ENCODE measurements around the gene GNG13.

DNA sequence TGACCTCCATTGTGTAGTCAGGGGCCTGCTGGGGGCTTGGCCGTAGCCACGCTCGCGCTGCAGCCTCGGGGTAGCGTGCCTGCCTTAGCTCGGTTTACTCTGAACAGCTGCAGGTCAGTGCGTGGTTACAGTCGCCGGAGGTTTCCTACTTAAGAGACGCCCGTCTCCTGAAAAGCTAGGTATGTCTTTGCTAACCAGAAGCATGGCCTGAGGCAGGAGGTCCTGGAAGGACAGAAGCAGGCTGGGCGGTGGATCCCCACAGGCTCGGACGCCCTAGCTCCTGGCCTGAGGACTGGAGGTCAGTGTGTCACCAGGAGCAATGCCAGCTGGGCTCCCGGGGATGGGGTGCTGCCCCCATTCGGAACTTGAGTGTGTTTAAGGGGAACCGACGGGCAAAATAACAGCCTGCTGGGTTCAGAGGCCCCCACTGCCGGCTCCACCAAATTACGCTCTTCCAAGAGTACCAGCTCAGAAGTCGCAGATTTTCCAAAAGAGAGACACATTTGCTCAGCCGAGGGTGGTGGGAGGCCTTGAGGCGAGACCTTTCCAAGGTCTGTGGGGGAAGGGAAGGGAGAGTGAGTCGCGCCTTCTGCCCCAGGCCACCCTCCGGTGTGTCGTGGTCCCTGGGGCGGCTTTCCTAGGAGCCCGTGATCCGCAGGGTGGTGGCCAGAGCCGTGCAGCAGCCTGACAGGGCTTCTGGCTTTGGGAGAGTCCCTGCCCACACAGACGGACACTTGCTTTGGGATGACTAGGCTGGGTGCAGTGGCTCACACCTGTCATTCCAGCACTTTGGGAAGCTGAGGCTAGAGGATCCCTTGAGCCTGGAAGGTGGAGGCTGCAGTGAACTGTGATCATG lies 3.9 kb upstream of the GNG13 start:
- TF ChIP-seq POLR2A (IDR thresholded peaks at IDR 0.05) = no peak
- TF ChIP-seq, protein P1, sequence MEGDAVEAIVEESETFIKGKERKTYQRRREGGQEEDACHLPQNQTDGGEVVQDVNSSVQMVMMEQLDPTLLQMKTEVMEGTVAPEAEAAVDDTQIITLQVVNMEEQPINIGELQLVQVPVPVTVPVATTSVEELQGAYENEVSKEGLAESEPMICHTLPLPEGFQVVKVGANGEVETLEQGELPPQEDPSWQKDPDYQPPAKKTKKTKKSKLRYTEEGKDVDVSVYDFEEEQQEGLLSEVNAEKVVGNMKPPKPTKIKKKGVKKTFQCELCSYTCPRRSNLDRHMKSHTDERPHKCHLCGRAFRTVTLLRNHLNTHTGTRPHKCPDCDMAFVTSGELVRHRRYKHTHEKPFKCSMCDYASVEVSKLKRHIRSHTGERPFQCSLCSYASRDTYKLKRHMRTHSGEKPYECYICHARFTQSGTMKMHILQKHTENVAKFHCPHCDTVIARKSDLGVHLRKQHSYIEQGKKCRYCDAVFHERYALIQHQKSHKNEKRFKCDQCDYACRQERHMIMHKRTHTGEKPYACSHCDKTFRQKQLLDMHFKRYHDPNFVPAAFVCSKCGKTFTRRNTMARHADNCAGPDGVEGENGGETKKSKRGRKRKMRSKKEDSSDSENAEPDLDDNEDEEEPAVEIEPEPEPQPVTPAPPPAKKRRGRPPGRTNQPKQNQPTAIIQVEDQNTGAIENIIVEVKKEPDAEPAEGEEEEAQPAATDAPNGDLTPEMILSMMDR (IDR thresholded peaks at IDR 0.05) = no peak

Data from right lobe of liver (tissue), 4 donors.